HG03442 (cell line): ENCODE measurements around the gene ROR2.
"Not testable (repeated sequence)": the region's sequence is repeated elsewhere in the genome, so short reads cannot be mapped to it uniquely, and the experiment has no call there.

ENCODE experiments used
- ATAC-seq: cut with Tn5 transposase; IDR thresholded peaks from one replicate; pipeline ENCODE4 v1.9.1; 2021; ENCODE audit warnings: mild to moderate bottlenecking, moderate library complexity; ENCODE audit not compliant: unreplicated experiment

Gene ROR2

GRCh38 chr9:91658513-91659105, 291.4 kb downstream of the ROR2 start:
- ATAC-seq, result no peak

DNA sequence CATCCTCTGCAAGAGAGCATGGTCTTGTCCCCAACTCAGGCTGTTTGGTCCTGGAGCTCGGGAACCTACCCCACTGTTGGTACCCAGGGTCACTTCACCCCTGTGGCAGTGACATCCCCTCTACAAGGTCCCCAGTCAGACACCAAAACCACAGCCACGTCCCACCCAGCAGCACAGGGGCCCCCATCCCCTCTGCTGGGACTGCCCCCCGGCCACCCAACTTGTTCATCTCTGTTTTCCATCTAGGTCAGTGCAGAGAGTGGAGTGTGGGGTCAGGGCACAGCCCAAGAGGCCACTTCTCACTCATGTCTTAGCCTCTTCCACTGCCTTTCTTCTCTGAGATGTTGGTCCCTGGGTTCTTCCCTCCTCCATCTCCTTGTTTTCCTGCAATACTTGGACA, 292.5 kb downstream of the ROR2 start:
- no peak for ATAC-seq

- no peak for ATAC-seq
Measured at GRCh38 chr9:91655658-91656057, 294.4 kb downstream of the ROR2 start.

GRCh38 chr9:91655215-91655614, 294.8 kb downstream of the ROR2 start:
- ATAC-seq, result no peak

DNA sequence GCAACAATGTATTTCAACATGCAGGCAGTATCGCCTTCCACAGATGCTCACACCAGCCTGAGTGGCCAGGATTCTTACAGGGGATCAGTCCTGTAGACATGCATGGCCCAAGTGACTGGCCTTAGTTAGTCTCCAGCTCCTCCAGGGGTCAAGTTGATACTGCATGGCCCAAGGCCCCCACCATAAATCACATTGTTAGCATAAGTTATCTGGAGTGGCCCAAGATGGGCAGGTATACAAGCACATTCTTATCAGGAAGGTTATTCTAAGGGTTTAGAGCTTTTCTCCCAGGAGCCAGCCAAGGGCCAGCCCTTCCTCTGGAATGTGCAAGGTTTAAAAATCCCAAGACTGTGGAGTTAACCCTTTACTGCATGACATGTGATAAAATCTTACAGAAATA, 295.5 kb downstream of the ROR2 start:
- no peak for ATAC-seq

- no peak for ATAC-seq
Measured at GRCh38 chr9:91647371-91647770, 302.7 kb downstream of the ROR2 start.

- ATAC-seq, result no peak
Measured at GRCh38 chr9:91646702-91647101, 303.3 kb downstream of the ROR2 start.

DNA sequence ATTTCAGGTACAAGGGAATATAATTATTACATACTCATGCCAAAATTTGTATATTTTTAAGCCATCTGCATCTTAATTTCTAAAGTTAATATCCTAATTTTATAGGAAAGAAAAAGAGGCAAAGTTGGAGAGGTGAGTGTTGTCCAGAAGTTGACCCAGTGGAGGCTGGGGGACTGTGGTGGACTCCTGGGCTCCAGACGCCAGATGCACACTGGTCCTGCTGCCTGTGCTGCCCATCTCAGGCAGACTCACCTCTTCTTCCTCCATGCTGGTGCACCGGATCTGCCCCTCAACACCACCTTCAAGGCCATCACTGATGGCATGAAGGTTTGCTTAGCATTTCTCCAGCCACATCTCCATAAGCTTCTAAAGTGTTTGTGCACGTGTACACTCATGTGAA, 305.6 kb downstream of the ROR2 start:
- no peak for ATAC-seq

GRCh38 chr9:91643481-91644077, 306.4 kb downstream of the ROR2 start:
- ATAC-seq, result no peak

DNA sequence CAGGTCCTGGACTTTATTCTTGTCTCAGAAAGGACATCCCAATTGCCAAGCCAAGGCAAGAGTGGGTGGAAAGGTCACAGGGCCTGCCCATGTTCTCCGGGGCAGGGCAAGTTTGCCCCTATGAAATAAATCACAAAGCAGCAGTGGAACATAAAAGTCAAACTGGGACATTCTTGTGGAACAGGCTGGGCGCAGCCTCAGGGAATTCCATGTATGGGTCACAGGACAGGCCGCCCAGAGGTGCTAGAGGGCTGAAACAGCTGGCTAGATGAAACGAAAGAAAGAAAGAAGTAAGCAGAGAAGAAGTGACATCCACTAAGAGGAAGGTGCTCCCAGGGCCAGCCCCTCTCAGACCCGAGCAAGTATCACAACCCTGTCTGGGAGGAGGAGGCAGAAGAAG, 307.3 kb downstream of the ROR2 start:
- ATAC-seq, result no peak

- no peak for ATAC-seq
Measured at GRCh38 chr9:91640428-91640827, 309.6 kb downstream of the ROR2 start.

GRCh38 chr9:91639054-91639453, 311.0 kb downstream of the ROR2 start:
- ATAC-seq, result no peak

GRCh38 chr9:91634832-91635231, 315.2 kb downstream of the ROR2 start:
- ATAC-seq, result not testable (repeated sequence)

- ATAC-seq, result no peak
Measured at GRCh38 chr9:91629718-91630117, 320.3 kb downstream of the ROR2 start.

DNA sequence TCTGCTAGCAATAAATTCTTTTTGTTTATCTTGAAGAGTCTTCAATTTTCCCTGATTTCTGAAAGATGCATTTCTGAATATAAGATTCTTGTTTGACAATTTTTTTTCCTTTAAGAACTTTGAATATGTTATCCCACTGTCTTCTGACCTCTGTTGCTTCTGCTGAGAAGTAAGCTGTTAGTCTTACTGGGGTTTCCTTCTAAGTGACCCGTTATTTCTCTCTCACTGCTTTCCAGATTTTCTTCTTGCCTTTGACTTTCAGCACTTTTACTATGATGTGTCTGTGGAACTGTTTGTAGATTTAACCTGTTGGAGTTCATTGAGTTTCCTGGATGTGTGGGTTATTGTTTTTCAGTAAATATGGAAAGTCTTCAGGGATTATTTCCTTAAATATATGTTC, 321.1 kb downstream of the ROR2 start:
- ATAC-seq, result no peak

DNA sequence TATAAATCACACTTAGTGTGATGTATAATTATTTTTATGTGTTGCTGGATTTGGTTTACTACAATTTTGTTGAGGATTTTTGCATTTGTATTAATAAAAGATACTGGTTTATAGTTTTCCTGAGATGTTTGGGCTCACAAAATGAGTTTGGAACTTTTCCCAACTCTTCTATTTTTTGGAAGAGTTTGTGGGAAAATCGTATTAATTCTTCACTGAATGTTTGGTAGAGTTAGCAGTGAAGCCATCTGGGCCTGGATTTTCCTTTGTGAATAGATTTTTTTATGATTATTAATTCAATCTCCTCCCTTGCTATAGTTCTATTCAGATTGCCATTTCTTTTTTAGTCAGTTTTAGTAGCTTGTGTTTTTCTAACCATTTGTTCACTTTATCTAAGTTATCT, 324.7 kb downstream of the ROR2 start:
- ATAC-seq, result no peak

GRCh38 chr9:91623004-91623403, 327.0 kb downstream of the ROR2 start:
- ATAC-seq, result no peak

DNA sequence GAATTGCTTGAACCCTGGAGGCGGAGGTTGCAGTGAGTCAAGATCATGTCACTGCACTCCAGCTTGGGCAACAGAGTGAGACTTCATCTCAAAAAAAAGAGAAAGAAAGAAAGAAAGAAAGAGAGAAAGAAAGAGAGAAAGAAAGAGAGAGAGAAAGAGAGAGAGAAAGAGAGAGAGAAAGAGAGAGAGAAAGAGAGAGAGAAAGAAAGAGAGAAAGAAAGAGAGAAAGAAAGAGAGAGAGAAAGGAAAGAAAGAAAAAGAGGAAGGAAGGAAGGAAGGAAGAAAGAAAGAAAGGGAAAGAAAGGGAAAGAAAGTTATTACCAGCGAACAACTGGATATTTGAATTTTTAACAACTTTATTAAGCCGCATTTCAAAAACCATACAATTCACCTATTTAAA, 327.9 kb downstream of the ROR2 start:
- ATAC-seq, result not testable (repeated sequence)

- ATAC-seq, result not testable (repeated sequence)
Measured at GRCh38 chr9:91614044-91614443, 336.0 kb downstream of the ROR2 start.

GRCh38 chr9:91611582-91611981, 338.4 kb downstream of the ROR2 start:
- ATAC-seq, result no peak

GRCh38 chr9:91606255-91606995, 343.6 kb downstream of the ROR2 start:
- ATAC-seq, result no peak

DNA sequence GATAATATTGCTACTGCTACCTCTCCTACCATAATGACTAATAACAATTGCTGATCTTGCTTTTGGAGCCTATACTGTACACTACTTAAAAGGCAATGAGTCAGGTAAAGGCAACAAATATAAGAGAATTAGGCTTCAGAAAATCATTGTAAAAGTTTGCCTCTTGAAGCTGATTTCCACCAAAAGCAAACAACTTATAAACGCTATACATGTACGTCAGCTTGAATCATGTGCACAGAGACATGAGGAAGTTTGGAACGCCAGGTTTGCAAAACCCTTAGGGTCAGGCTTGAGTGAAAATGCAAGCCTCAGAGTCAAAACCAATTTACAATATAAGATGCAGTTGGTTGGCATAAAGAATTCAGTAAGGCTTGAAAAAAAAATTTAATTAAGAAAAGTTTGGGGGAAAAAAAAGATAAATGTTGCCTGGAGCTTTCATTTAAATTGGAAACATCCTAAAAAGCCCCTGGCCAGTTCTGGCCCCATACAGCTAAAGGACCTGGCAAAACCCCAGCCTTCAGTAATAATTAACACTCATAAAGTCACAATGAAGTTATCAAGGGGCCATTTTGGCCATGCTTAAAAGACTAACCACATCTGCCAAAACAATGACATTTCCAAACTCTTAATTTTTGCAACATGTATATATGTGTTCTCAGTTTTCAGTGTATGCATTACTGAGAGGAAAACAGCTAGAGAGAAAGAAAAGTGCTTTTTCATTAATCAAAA, 345.4 kb downstream of the ROR2 start:
- ATAC-seq, result no peak
